Measurements from ENCODE around the gene SLX9.

Gene SLX9

DNA sequence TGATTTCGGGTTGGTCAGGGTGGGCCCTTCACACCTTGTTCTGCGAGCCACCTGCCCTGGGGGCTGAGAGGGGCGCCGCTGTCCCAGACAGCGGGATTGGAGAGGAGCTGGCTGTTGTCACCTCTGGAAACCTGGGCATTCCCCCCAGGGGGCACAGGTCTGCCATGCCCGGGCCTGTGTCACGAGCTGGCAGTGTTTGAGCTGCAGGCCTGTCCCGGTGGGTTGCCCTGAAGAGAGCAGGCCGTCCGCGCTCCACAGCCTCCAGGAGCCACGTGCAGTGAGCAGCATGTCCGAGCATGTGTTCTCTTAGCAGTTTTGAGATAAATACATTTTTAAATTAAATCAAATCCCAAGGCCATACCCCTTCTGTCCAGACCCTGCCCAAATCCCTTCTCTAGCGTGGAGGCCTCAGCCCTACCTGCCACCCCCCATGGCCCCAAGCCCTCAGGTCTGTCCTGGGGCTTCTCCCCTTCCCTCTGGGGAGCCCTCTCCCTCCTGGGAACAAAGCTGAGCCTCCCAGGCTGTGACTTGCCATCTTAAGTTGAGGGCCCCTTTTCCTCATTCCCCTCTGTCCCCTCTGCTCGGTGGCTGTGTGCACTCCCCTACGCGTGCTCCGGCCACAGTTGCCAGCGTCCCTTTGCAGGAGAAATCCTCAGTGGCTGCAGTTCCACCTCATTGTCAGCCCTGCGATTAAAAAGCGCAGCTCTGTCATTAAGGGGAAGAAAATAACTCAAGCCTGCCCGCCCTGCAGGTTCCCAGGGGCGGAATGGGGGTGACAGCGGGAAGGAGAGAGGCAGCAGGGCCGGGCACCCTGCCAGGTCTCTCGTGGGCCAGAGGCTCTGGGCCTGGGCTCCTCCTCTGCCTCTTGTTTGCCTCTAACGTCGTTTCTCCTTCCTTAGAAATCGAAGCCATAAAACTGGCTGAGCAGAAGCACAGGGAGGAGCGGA lies 26.6 kb downstream of the SLX9 start:
- DNase-seq (ENCODE audit: low spot score) (no peak), ATAC-seq (ENCODE audit: low read depth) (no peak)
- H3K4me3 ChIP-seq (ENCODE audit: severe bottlenecking): no peak overlapping the region
- H3K4me1 ChIP-seq (ENCODE audit: insufficient read depth, poor library complexity, severe bottlenecking): peaks cover 17% of the 10 kb centered on the region
- TF ChIP-seq, protein P1, sequence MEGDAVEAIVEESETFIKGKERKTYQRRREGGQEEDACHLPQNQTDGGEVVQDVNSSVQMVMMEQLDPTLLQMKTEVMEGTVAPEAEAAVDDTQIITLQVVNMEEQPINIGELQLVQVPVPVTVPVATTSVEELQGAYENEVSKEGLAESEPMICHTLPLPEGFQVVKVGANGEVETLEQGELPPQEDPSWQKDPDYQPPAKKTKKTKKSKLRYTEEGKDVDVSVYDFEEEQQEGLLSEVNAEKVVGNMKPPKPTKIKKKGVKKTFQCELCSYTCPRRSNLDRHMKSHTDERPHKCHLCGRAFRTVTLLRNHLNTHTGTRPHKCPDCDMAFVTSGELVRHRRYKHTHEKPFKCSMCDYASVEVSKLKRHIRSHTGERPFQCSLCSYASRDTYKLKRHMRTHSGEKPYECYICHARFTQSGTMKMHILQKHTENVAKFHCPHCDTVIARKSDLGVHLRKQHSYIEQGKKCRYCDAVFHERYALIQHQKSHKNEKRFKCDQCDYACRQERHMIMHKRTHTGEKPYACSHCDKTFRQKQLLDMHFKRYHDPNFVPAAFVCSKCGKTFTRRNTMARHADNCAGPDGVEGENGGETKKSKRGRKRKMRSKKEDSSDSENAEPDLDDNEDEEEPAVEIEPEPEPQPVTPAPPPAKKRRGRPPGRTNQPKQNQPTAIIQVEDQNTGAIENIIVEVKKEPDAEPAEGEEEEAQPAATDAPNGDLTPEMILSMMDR (IDR thresholded peaks at IDR 0.05; ENCODE audit: poor library complexity, severe bottlenecking): no peak
- H3K27me3 ChIP-seq (ENCODE audit: insufficient read depth, poor library complexity, severe bottlenecking): no peaks in the 10 kb centered on the region
- H3K9me3 ChIP-seq (ENCODE audit: severe bottlenecking): no peaks in the 10 kb centered on the region
- H3K36me3 ChIP-seq (ENCODE audit: low read depth): peaks cover 55% of the 10 kb centered on the region
- no peak overlapping the region for H3K27ac ChIP-seq (ENCODE audit: poor library complexity, severe bottlenecking)

DNA sequence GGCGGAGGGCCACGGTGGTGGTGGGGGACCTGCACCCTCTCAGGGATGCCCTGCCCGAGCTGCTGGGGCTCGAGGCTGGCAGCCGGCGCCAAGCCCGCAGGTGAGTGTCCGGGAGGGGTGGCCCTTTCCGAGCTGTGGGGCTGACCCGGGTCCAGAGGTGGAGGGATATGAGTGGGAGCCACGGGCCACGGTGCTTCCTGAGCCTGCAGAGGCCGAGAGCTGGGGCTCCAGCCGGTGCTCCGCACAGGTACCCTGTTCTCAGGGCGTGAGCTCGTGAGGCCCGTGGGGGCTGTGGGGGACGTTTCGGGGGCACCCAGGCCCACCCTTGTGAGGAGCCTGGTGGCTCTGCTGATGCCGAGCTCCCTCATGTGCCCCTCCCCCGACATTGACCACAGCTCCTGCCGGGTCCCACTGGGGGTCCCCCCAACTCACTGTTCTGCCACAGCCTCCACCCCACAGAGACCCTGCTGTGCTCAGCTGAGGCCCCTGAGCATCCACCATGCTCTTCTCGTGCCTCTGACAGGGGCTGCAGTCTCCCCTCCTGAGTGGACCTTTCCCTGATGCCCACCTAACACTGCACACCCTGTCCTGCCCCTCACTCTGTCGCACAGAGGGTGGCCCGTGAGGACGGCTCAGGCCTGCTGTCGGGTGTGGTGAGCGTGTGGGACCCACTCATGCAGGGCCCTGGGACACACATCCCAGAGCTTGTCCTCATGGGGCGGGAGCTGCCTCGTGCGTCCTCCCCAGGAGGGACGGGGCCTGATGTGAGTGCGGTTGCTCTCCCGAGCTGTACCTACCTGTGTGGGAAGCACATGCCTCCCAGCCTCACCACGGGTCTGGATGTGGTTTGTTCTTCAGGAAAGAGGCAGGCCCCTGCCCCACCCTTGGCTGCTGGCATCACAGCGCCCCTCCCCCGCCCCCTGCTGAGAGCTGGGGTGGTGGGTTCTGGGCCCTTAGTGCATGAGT lies 27.5 kb downstream of the SLX9 start:
- H3K27ac ChIP-seq (ENCODE audit: poor library complexity, severe bottlenecking): no peak overlapping the region
- TF ChIP-seq, protein P1 (IDR thresholded peaks at IDR 0.05; ENCODE audit: poor library complexity, severe bottlenecking): no peak
- no peaks in the 10 kb centered on the region for H3K9me3 ChIP-seq (ENCODE audit: severe bottlenecking)
- peaks cover 46% of the 10 kb centered on the region for H3K36me3 ChIP-seq (ENCODE audit: low read depth)
- H3K4me3 ChIP-seq (ENCODE audit: severe bottlenecking): no peak overlapping the region
- H3K27me3 ChIP-seq (ENCODE audit: insufficient read depth, poor library complexity, severe bottlenecking): no peaks in the 10 kb centered on the region
- no peak for ATAC-seq (ENCODE audit: low read depth)
- no peak for DNase-seq (ENCODE audit: low spot score)
- peaks cover 8% of the 10 kb centered on the region for H3K4me1 ChIP-seq (ENCODE audit: insufficient read depth, poor library complexity, severe bottlenecking)

DNA sequence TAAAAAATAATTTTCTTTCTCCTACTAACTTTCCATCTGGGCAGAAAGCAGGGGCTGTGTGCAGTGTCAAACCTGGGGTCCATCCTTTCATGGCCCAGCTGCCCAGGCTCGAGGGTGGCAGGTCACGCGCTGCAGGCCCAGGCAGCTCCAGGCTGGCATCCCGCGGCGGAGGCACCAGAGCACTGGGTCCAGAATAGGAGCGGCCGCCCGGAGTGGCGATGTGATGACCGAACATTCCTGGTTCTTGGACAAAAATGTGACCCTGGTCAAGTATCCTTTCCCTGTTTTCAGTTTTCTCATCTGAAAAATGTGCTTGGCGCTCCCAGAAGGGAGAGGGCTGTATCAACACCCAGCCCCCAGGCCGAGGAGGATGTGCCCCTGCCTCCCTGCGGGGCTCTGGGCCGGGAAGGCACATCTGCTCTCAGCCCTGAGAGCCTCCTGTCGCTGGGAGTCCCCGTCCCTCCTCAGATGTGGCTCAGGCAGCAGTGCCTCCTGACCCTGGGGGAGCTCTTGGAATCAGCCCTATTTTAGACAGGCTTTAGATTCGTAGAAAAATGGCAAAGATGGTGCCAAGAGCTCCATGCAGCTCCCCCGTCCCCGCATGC lies 29.3 kb downstream of the SLX9 start:
- Histone ChIP-seq H3K9me3 (ENCODE audit: severe bottlenecking) (no peaks in the 10 kb centered on the region), H3K27me3 (ENCODE audit: insufficient read depth, poor library complexity, severe bottlenecking) (no peaks in the 10 kb centered on the region), H3K27ac (ENCODE audit: poor library complexity, severe bottlenecking) (no peak overlapping the region), H3K4me3 (ENCODE audit: severe bottlenecking) (no peak overlapping the region), H3K4me1 (ENCODE audit: insufficient read depth, poor library complexity, severe bottlenecking) (no peaks in the 10 kb centered on the region), H3K36me3 (ENCODE audit: low read depth) (peaks cover 44% of the 10 kb centered on the region)
- ATAC-seq (ENCODE audit: low read depth) (no peak), DNase-seq (ENCODE audit: low spot score) (no peak)
- TF ChIP-seq, protein P1 (IDR thresholded peaks at IDR 0.05; ENCODE audit: poor library complexity, severe bottlenecking): no peak

DNA sequence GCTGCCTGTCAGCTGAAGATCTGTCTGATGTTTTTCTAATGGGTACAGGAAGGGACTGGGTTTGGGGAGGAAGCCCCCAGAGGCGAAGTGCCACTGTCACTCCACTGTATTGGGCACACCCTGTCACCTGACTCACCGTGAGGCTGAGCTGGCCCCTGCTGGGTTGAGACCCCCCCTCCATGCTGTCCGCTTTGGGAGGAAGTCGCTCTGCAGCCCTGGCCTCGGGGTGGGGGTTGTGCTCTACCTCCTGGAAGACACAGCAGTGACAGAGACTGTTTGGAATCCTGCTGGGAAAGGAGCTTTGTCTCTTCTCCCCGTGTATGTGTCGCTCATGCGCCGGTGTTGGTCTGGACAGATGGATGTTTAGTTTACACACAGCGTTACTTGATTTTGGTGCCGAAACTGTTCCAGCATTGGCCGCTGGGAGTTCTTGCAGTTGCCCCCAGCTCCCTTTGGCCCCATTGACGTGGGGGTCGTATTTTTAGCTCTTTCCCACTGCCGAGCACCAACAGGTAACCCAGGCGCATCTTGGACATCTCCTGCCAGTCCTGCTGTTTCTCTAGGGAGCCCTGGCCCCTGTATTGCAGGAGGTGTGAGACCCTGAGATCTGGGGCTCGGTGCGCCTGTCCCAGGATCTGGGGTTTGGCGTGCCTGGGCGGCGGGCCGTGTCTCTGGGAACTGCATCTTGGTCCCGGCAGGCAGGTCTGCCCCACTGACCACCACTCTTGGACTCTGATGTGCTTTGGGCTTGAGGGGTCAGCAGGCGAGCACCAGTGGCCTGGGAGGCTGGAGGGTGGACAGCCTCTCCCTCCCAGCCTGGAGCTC lies 30.3 kb downstream of the SLX9 start:
- no peaks in the 10 kb centered on the region for H3K4me1 ChIP-seq (ENCODE audit: insufficient read depth, poor library complexity, severe bottlenecking)
- H3K27me3 ChIP-seq (ENCODE audit: insufficient read depth, poor library complexity, severe bottlenecking): no peaks in the 10 kb centered on the region
- DNase-seq (ENCODE audit: low spot score) (no peak), ATAC-seq (ENCODE audit: low read depth) (no peak)
- no peak overlapping the region for H3K27ac ChIP-seq (ENCODE audit: poor library complexity, severe bottlenecking)
- no peak overlapping the region for H3K4me3 ChIP-seq (ENCODE audit: severe bottlenecking)
- TF ChIP-seq, protein P1 (IDR thresholded peaks at IDR 0.05; ENCODE audit: poor library complexity, severe bottlenecking): no peak
- H3K9me3 ChIP-seq (ENCODE audit: severe bottlenecking): no peaks in the 10 kb centered on the region
- peaks cover 43% of the 10 kb centered on the region for H3K36me3 ChIP-seq (ENCODE audit: low read depth)

Data from RWPE2 (cell line).